Measurements from ENCODE around the gene SDR39U1. TPM values are rescaled to one million over a fixed set of nuclear protein-coding genes. Genes with fewer than 3 reads are reported as not detected.

Gene SDR39U1
- polyA plus RNA-seq, 4 donors, result 41.4 to 52.6 (median 50.2) TPM

- Histone ChIP-seq H3K4me3 (ENCODE audit: low read depth in 1 of 3, low read length in 3 of 3) (no peak overlapping the region), H3K4me1 (ENCODE audit: control insufficient read depth in 3 of 3, insufficient read depth in 2 of 3, low read depth in 1 of 3, low read length in 2 of 3) (peaks cover 5 to 52% (median 26%) of the 10 kb centered on the region in 3 donors), H3K9me3 (ENCODE audit: control insufficient read depth in 2 of 2, insufficient read depth in 1 of 2, low read depth in 1 of 2, low read length in 1 of 2) (no peaks in the 10 kb centered on the region), H3K27me3 (ENCODE audit: control insufficient read depth in 3 of 3, insufficient read depth in 3 of 3, low read length in 3 of 3) (no peaks in the 10 kb centered on the region), H3K36me3 (ENCODE audit: control insufficient read depth in 3 of 3, insufficient read depth in 2 of 3, low read depth in 1 of 3, low read length in 3 of 3) (peaks cover 0 to 35% (median 0%) of the 10 kb centered on the region in 3 donors), H3K27ac (ENCODE audit: low read depth in 1 of 3, low read length in 2 of 3) (peak overlapping the region in 2 of 3 donors; percentile 19 to 36)
- no peak for FAIRE-seq
- no peak for DNase-seq
- 32 to 40% (median 37%) methylated on average over 8 to 9 of the region's 9 CpGs for WGBS, 3 donors
These were observed 40.5 kb downstream of the SDR39U1 start for GRCh38 chr14:24401810-24402702.

- Histone ChIP-seq H3K27ac (ENCODE audit: low read depth in 1 of 3, low read length in 2 of 3) (peak overlapping the region in 2 of 3 donors; percentile 48 to 85), H3K9me3 (ENCODE audit: control insufficient read depth in 2 of 2, insufficient read depth in 1 of 2, low read depth in 1 of 2, low read length in 1 of 2) (no peaks in the 10 kb centered on the region), H3K4me3 (ENCODE audit: low read depth in 1 of 3, low read length in 3 of 3) (peak overlapping the region in 1 of 3 donors; percentile 76), H3K36me3 (ENCODE audit: control insufficient read depth in 3 of 3, insufficient read depth in 2 of 3, low read depth in 1 of 3, low read length in 3 of 3) (peaks cover 0 to 22% (median 0%) of the 10 kb centered on the region in 3 donors), H3K4me1 (ENCODE audit: control insufficient read depth in 3 of 3, insufficient read depth in 2 of 3, low read depth in 1 of 3, low read length in 2 of 3) (peaks cover 5 to 52% (median 26%) of the 10 kb centered on the region in 3 donors), H3K27me3 (ENCODE audit: control insufficient read depth in 3 of 3, insufficient read depth in 3 of 3, low read length in 3 of 3) (no peaks in the 10 kb centered on the region)
- WGBS, 3 donors, result 34 to 45% (median 43%) methylated on average over 4 of the region's 4 CpGs
- peak in 1 of 2 donors; percentile 75 for DNase-seq
- FAIRE-seq, result no peak
These were observed 42.4 kb downstream of the SDR39U1 start for GRCh38 chr14:24399999-24400718.

- peaks cover 5 to 50% (median 26%) of the 10 kb centered on the region in 3 donors for H3K4me1 ChIP-seq (ENCODE audit: control insufficient read depth in 3 of 3, insufficient read depth in 2 of 3, low read depth in 1 of 3, low read length in 2 of 3)
- 8 to 17% (median 16%) methylated on average over 6 to 8 of the region's 8 CpGs for WGBS, 3 donors
- H3K9me3 ChIP-seq (ENCODE audit: control insufficient read depth in 2 of 2, insufficient read depth in 1 of 2, low read depth in 1 of 2, low read length in 1 of 2), result no peaks in the 10 kb centered on the region
- H3K27ac ChIP-seq (ENCODE audit: low read depth in 1 of 3, low read length in 2 of 3), result peak overlapping the region; percentile 17 to 85 (median 19)
- FAIRE-seq, result no peak
- DNase-seq, result peak; percentile 54 to 80
- H3K4me3 ChIP-seq (ENCODE audit: low read depth in 1 of 3, low read length in 3 of 3), result peak overlapping the region; percentile 7 to 76 (median 51)
- no peaks in the 10 kb centered on the region for H3K27me3 ChIP-seq (ENCODE audit: control insufficient read depth in 3 of 3, insufficient read depth in 3 of 3, low read length in 3 of 3)
- peaks cover 0 to 17% (median 0%) of the 10 kb centered on the region in 3 donors for H3K36me3 ChIP-seq (ENCODE audit: control insufficient read depth in 3 of 3, insufficient read depth in 2 of 3, low read depth in 1 of 3, low read length in 3 of 3)
These were observed 43.1 kb downstream of the SDR39U1 start for GRCh38 chr14:24399447-24399822.

GRCh38 chr14:24398653-24399446, 43.7 kb downstream of the SDR39U1 start, which contains the start of gene NYNRIN:
NYNRIN (plus strand) TSS chr14:24399003; CDS start chr14:24399247, 244 bp downstream.
- DNase-seq, result peak; percentile 45 to 82
- H3K4me3 ChIP-seq (ENCODE audit: low read depth in 1 of 3, low read length in 3 of 3), result peak within 1 kb of the TSS; percentile 7 to 76 (median 51)

GRCh38 chr14:24398293-24398652, 44.3 kb downstream of the SDR39U1 start:
- DNase-seq (peak in 1 of 2 donors; percentile 73), FAIRE-seq (no peak)
- Histone ChIP-seq H3K27me3 (ENCODE audit: control insufficient read depth in 3 of 3, insufficient read depth in 3 of 3, low read length in 3 of 3) (no peaks in the 10 kb centered on the region), H3K36me3 (ENCODE audit: control insufficient read depth in 3 of 3, insufficient read depth in 2 of 3, low read depth in 1 of 3, low read length in 3 of 3) (peaks cover 0 to 17% (median 0%) of the 10 kb centered on the region in 3 donors), H3K4me1 (ENCODE audit: control insufficient read depth in 3 of 3, insufficient read depth in 2 of 3, low read depth in 1 of 3, low read length in 2 of 3) (peaks cover 5 to 41% (median 22%) of the 10 kb centered on the region in 3 donors), H3K9me3 (ENCODE audit: control insufficient read depth in 2 of 2, insufficient read depth in 1 of 2, low read depth in 1 of 2, low read length in 1 of 2) (no peaks in the 10 kb centered on the region), H3K4me3 (ENCODE audit: low read depth in 1 of 3, low read length in 3 of 3) (peak overlapping the region in 1 of 3 donors; percentile 76), H3K27ac (ENCODE audit: low read depth in 1 of 3, low read length in 2 of 3) (peak overlapping the region in 2 of 3 donors; percentile 62 to 85)
- 17 to 30% (median 22%) methylated on average over 7 of the region's 7 CpGs for WGBS, 3 donors

More at GRCh38 chr14:24398653-24399446, 43.7 kb downstream of the SDR39U1 start, which contains the start of gene NYNRIN:
- peak within 1 kb of the TSS; percentile 17 to 85 (median 62) for H3K27ac ChIP-seq (ENCODE audit: low read depth in 1 of 3, low read length in 2 of 3)
- H3K36me3 ChIP-seq (ENCODE audit: control insufficient read depth in 3 of 3, insufficient read depth in 2 of 3, low read depth in 1 of 3, low read length in 3 of 3), result peaks cover 0 to 17% (median 0%) of the 10 kb centered on the region in 3 donors
- no peak for FAIRE-seq
- no peaks in the 10 kb centered on the region for H3K27me3 ChIP-seq (ENCODE audit: control insufficient read depth in 3 of 3, insufficient read depth in 3 of 3, low read length in 3 of 3)
- H3K9me3 ChIP-seq (ENCODE audit: control insufficient read depth in 2 of 2, insufficient read depth in 1 of 2, low read depth in 1 of 2, low read length in 1 of 2), result no peaks in the 10 kb centered on the region
- H3K4me1 ChIP-seq (ENCODE audit: control insufficient read depth in 3 of 3, insufficient read depth in 2 of 3, low read depth in 1 of 3, low read length in 2 of 3), result peaks cover 5 to 46% (median 25%) of the 10 kb centered on the region in 3 donors
- WGBS, 3 donors, result 1 to 3% (median 1%) methylated on average over 42 to 56 of the region's 57 CpGs

GRCh38 chr14:24397639-24398292, 44.8 kb downstream of the SDR39U1 start:
- H3K9me3 ChIP-seq (ENCODE audit: control insufficient read depth in 2 of 2, insufficient read depth in 1 of 2, low read depth in 1 of 2, low read length in 1 of 2), result no peaks in the 10 kb centered on the region
- 33 to 48% (median 48%) methylated on average over 5 to 6 of the region's 6 CpGs for WGBS, 3 donors
- FAIRE-seq (no peak), DNase-seq (peak in 1 of 2 donors; percentile 55)
- peak overlapping the region in 1 of 3 donors; percentile 76 for H3K4me3 ChIP-seq (ENCODE audit: low read depth in 1 of 3, low read length in 3 of 3)
- peaks cover 0 to 17% (median 0%) of the 10 kb centered on the region in 3 donors for H3K36me3 ChIP-seq (ENCODE audit: control insufficient read depth in 3 of 3, insufficient read depth in 2 of 3, low read depth in 1 of 3, low read length in 3 of 3)
- H3K4me1 ChIP-seq (ENCODE audit: control insufficient read depth in 3 of 3, insufficient read depth in 2 of 3, low read depth in 1 of 3, low read length in 2 of 3), result peaks cover 5 to 42% (median 20%) of the 10 kb centered on the region in 3 donors
- H3K27ac ChIP-seq (ENCODE audit: low read depth in 1 of 3, low read length in 2 of 3), result peak overlapping the region in 2 of 3 donors; percentile 62 to 85
- no peaks in the 10 kb centered on the region for H3K27me3 ChIP-seq (ENCODE audit: control insufficient read depth in 3 of 3, insufficient read depth in 3 of 3, low read length in 3 of 3)

- peaks cover 0 to 7% (median 0%) of the 10 kb centered on the region in 3 donors for H3K36me3 ChIP-seq (ENCODE audit: control insufficient read depth in 3 of 3, insufficient read depth in 2 of 3, low read depth in 1 of 3, low read length in 3 of 3)
- 67 to 77% (median 68%) methylated on average over 8 of the region's 8 CpGs for WGBS, 3 donors
- no peaks in the 10 kb centered on the region for H3K27me3 ChIP-seq (ENCODE audit: control insufficient read depth in 3 of 3, insufficient read depth in 3 of 3, low read length in 3 of 3)
- H3K27ac ChIP-seq (ENCODE audit: low read depth in 1 of 3, low read length in 2 of 3), result no peak overlapping the region
- no peak overlapping the region for H3K4me3 ChIP-seq (ENCODE audit: low read depth in 1 of 3, low read length in 3 of 3)
- FAIRE-seq (no peak), DNase-seq (no peak)
- peaks cover 0 to 6% of the 10 kb centered on the region in 2 donors for H3K9me3 ChIP-seq (ENCODE audit: control insufficient read depth in 2 of 2, insufficient read depth in 1 of 2, low read depth in 1 of 2, low read length in 1 of 2)
- peaks cover 5 to 33% (median 13%) of the 10 kb centered on the region in 3 donors for H3K4me1 ChIP-seq (ENCODE audit: control insufficient read depth in 3 of 3, insufficient read depth in 2 of 3, low read depth in 1 of 3, low read length in 2 of 3)
These were observed 46.7 kb downstream of the SDR39U1 start for GRCh38 chr14:24395609-24396582.
